Astrocyte of the spinal cord (primary cell): ENCODE measurements around the gene DENND5B.

ENCODE experiments used
- DNase-seq: peaks from one replicate; pipeline ENCODE4 v3.0.0; 2011; ENCODE audit warnings: low read depth, low spot score
- H3K4me3 ChIP-seq: 2 replicates; pipeline ENCODE4 v1.5.1; 2011; ENCODE audit warnings: low read depth, mild to moderate bottlenecking, low read length, moderate library complexity
- in situ Hi-C: cut with HindIII; loops from 2 replicates; pipeline ENCODE4 v1.10.0; 2017; ENCODE audit warnings: low sequenced_read_pairs
- TF ChIP-seq, protein P1 (sequence below): IDR thresholded peaks from 2 replicates; pipeline ENCODE4 v1.5.1; 2012; ENCODE audit warnings: low read depth, mild to moderate bottlenecking, low read length, inconsistent platforms

Gene DENND5B

GRCh38 chr12:31491241-31491794 lies 99.6 kb downstream of the DENND5B start:
- no peak overlapping the region for H3K4me3 ChIP-seq

DNA sequence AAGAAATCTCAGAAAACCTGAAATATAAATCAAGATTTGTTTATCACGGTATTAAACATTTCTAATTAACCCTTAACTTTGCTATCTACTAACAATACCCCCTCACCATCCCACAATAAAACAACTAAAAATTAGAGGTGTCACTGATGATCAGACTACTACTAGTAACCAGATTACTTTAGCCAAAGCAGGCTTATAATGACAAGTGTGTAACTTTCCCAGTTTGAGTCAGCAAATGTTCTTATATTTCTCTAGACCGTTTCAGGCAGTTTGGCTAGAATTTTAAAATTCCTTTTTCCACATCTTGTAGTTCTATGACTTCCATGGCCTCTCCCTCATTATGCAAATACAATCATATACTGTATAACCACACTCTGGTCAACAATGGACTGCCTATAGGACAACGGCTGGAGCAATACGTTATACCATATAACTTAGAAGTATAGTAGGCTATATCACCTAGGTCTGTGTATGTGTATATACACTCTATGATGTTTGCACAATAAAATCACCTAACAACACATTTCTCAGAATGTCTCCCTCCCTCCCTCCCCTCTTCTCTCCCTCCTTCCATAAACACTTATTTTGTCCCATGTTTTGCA lies 102.1 kb downstream of the DENND5B start:
- H3K4me3 ChIP-seq, result no peak overlapping the region
- no peak for DNase-seq
- in situ Hi-C loops, result no loop called here
- TF ChIP-seq, protein P1, sequence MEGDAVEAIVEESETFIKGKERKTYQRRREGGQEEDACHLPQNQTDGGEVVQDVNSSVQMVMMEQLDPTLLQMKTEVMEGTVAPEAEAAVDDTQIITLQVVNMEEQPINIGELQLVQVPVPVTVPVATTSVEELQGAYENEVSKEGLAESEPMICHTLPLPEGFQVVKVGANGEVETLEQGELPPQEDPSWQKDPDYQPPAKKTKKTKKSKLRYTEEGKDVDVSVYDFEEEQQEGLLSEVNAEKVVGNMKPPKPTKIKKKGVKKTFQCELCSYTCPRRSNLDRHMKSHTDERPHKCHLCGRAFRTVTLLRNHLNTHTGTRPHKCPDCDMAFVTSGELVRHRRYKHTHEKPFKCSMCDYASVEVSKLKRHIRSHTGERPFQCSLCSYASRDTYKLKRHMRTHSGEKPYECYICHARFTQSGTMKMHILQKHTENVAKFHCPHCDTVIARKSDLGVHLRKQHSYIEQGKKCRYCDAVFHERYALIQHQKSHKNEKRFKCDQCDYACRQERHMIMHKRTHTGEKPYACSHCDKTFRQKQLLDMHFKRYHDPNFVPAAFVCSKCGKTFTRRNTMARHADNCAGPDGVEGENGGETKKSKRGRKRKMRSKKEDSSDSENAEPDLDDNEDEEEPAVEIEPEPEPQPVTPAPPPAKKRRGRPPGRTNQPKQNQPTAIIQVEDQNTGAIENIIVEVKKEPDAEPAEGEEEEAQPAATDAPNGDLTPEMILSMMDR, result no peak

More at GRCh38 chr12:31491241-31491794, 99.6 kb downstream of the DENND5B start:
- no peak for DNase-seq
- TF ChIP-seq, protein P1, result no peak
- in situ Hi-C loops, result no loop called here

DNA sequence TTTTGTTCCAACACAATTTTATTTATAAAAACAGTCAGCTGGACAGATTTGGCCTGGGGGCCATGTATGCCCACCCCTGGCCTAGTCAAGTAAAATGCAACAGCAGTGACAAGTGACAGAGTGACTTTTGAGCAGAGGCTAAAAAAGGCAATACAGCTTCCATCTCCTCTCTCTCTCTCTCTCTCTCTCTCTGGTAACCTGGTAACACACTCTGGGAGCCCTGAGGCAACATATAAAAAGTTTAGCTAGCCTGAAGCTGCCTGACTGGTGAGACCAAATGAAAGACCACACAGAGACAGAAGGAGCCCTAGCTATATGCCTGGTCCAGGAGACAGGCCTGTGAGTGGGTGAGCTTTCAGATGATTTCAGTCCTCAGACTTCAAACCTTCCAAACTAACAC lies 105.4 kb downstream of the DENND5B start:
- no peak for DNase-seq
- H3K4me3 ChIP-seq, result no peak overlapping the region
- in situ Hi-C loops, result no loop called here

GRCh38 chr12:31482816-31483215 lies 108.1 kb downstream of the DENND5B start:
- DNase-seq, result peak; percentile 44
- in situ Hi-C loops, result no loop called here
- H3K4me3 ChIP-seq, result no peak overlapping the region
- TF ChIP-seq, protein P1, result no peak

More for the DNA sequence above, 105.4 kb downstream of the DENND5B start:
- TF ChIP-seq, protein P1, result no peak

- TF ChIP-seq, protein P1, result no peak
- in situ Hi-C loops, result no loop called here
- no peak for DNase-seq
- H3K4me3 ChIP-seq, result no peak overlapping the region
Observed at GRCh38 chr12:31481415-31481814, 109.5 kb downstream of the DENND5B start.

DNA sequence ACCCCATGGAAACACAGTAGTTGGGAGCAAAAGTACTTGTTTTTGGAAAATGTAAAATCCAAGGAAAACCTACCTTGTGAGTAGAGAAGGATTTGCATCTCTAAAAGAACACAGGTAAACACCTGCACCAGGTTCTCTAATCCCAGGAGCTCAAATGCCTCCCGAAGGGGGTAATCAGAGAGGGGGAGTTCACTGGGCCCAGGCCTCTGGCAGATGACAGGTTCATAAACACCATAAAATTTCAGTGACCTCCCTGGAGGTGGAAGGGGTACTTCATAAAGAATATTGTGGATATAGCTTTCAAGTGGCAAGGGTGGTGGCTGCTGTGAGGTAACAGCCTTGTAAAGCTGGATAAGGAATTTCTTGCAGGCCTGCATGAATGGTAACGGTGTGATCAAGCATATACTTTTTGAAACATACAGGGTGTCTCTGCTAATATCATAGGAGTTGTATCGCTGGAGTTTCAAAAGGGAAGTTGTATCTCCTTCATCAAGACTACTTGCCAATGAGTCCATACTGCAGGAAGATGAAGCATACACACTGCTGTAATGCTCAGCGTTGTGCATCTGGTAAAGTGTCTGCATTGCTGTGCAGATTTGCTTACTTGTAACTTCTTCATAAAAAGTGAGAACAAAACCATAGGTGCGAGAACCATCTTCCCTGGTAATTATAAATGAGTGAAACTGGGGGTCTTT lies 111.3 kb downstream of the DENND5B start:
- no peak for DNase-seq
- no peak overlapping the region for H3K4me3 ChIP-seq
- in situ Hi-C loops, result no loop called here
- TF ChIP-seq, protein P1, result no peak
